ENCODE measurements around the gene EPS8L3.

DNA sequence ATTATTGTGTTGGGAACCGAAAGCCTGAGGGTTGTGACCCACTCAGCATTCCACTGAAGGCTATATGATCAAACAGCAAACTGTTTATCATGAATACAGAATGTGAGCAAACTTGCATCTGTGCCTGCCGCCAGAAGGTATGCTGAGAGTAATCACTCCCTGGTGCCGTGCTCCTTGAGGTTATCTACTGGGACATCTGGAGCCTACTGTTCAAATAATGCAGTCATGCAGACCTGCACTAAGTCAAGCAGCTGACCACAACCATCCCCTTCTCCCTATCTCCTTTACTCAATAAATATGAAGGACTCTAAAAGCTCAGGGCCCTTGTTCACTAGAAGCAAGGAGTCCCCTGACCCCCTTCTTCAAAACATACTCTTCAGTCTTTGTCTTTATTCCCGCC is 38.2 kb downstream of the EPS8L3 start:
- TF ChIP-seq, protein P1, sequence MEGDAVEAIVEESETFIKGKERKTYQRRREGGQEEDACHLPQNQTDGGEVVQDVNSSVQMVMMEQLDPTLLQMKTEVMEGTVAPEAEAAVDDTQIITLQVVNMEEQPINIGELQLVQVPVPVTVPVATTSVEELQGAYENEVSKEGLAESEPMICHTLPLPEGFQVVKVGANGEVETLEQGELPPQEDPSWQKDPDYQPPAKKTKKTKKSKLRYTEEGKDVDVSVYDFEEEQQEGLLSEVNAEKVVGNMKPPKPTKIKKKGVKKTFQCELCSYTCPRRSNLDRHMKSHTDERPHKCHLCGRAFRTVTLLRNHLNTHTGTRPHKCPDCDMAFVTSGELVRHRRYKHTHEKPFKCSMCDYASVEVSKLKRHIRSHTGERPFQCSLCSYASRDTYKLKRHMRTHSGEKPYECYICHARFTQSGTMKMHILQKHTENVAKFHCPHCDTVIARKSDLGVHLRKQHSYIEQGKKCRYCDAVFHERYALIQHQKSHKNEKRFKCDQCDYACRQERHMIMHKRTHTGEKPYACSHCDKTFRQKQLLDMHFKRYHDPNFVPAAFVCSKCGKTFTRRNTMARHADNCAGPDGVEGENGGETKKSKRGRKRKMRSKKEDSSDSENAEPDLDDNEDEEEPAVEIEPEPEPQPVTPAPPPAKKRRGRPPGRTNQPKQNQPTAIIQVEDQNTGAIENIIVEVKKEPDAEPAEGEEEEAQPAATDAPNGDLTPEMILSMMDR (IDR thresholded peaks at IDR 0.05): no peak
- no peak for TF ChIP-seq EZH2 (IDR thresholded peaks at IDR 0.05)
- no peak for TF ChIP-seq EZH2phosphoT487 (IDR thresholded peaks at IDR 0.05)
